Retinal pigment epithelial cell (primary cell): ENCODE data around the gene TFAP2B.

Source experiments
- DNase-seq: peaks from one replicate; pipeline ENCODE4 v3.0.0-alpha.2; 2010; ENCODE audit warnings: low read depth
- H3K4me3 ChIP-seq: 2 replicates; pipeline ENCODE4 v1.5.1; 2011; ENCODE audit warnings: mild to moderate bottlenecking, low read length, control low read depth, moderate library complexity
- TF ChIP-seq, protein P1 (sequence below): conservative IDR thresholded peaks from 2 replicates; pipeline ENCODE4 v1.5.1; 2011; ENCODE audit warnings: low read depth, low read length, control low read depth, inconsistent platforms

TFAP2B gene

DNA sequence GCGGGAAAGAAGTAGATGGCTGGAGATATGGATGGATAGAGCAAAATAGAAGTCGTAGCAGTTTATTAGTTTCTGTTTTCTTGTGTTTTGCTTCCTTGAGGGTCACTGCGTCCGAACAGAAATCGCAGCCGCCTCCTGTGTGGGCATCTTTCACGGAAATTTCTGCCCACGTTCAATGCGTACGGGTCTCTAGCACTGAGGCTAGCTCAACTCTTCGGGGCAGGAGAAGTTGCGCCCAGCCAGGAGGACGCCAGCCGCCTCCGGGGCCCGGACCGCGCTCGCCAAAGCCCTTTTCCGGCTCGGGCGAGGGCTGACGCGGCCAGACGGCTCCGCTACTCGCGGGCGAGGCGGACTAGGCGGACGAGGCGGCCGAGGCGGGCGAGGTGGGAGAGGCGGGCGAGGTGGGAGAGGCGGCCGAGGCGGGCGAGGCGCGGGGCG lies 814 bp downstream of the TFAP2B start:
- TF ChIP-seq, protein P1, sequence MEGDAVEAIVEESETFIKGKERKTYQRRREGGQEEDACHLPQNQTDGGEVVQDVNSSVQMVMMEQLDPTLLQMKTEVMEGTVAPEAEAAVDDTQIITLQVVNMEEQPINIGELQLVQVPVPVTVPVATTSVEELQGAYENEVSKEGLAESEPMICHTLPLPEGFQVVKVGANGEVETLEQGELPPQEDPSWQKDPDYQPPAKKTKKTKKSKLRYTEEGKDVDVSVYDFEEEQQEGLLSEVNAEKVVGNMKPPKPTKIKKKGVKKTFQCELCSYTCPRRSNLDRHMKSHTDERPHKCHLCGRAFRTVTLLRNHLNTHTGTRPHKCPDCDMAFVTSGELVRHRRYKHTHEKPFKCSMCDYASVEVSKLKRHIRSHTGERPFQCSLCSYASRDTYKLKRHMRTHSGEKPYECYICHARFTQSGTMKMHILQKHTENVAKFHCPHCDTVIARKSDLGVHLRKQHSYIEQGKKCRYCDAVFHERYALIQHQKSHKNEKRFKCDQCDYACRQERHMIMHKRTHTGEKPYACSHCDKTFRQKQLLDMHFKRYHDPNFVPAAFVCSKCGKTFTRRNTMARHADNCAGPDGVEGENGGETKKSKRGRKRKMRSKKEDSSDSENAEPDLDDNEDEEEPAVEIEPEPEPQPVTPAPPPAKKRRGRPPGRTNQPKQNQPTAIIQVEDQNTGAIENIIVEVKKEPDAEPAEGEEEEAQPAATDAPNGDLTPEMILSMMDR, result no peak

DNA sequence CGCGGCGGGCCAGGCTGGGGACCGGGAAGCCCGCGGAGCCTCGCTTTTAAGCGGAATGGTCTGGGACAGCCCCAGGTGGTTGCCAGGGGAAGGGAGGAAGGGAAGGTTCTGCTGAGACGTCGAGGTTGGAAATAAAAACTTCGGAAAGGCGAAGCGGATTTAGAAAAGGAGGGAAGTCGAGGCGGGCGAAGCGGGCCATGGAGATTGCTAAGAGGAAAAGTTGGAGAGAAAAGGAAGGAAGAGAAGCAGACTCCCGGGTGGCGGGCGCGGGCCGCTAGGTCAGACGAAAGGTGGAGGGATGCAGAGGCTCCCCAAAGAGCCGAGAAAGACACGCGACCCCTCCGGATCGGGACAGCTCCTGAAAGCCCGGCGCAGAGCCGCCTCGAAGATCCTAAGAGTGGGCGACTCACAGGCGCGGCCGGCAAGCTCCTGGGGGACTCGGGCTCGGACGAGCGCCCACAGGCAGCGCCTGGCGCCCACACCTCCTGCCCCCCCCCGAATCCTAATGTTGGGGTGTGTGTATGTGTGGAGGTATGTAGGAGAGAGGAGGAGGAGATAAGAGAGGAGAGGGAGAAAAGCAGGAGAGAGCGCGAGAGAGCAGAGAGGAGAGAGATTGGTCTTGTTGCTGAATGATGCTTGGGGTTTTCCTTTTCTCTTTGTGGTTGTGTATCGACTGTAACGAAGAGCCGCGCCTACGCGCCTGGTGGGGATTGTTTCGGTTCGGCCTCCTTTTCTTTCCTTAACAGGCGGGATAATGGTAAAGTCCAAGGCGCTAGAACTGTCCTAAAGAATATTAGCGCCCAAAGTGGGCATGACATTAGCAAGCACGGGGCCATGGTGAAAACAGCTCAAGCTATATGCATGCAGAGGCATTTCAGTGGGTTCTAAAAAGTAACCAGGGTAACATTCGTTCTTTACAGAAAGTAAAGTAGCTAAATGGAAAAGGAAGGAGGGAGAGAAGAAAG lies 1.5 kb downstream of the TFAP2B start:
- H3K4me3 ChIP-seq, result no peak overlapping the region
- TF ChIP-seq, protein P1, result no peak
- DNase-seq, result no peak

More for the DNA sequence above, 814 bp downstream of the TFAP2B start:
- DNase-seq, result no peak
- H3K4me3 ChIP-seq, result no peak overlapping the region

DNA sequence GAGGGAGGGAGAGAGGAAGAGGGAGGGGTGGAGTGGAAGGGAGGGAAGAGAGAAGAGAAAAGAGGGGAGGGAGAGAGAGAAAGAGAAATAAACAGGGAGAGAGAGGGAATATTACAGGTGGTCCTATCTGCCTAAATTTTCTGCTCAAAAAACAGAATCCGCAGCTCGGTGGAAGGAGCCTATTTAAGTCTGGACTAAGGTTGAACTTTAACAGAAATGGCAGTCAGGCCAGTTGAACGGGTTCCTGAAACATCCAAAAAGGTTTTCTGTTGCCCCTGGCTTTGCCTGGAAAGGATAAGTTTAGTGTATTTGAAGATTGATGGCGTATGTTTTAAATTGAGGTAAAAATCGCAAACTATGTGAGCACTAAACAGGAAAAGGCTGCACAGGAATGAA lies 2.2 kb downstream of the TFAP2B start:
- no peak overlapping the region for H3K4me3 ChIP-seq
- no peak for DNase-seq
- TF ChIP-seq, protein P1, result no peak

DNA sequence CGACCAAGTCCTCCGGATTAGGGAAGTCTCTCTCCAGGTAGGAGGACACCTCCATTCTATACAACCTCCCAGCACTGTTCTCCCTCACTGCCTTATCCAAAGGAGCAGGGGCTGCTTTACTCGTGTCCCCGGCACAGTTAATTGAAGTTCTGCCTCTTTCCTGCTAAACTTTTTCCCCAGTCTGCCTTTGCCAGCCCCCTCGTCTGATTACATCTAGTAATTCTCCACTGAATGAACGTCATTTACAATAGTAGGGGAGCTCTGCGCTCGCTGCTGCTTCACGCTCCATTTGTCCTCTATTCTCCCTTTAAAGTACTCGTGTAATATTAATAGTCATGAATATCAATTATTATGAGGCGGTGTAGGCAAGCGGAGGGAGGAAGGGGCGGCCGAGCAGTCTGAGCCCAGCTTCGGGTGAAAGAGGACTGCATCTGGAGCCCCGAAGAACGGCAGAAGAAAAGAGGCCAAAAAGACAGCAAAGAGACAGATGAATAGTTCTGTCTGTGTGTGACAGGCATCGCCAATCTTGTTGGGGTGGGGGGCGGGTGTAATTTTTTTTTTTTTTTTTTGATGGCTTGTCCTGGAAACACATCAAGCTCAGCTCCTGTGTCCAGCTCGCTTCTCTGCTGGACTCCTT lies 2.9 kb downstream of the TFAP2B start:
- H3K4me3 ChIP-seq, result no peak overlapping the region
- TF ChIP-seq, protein P1, result no peak
- DNase-seq, result no peak

DNA sequence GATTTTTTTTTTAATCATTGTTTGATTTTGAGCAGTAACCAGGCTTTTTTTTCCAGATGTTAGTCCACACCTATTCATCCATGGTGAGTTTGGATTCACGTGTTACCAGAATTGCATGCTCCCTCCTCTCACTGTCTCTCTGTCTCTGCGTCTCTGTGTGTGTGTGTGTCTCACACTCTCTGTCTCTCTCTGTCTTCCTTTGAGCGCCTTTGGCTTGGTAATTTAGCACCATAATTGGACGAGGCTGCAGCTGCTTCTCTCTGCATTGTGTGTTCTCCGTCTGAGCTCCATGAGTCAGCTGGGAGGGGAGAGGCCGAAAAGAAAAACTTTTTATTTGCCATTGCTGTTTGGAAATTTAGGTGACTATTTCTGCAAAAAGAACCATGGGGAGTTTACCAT lies 3.4 kb downstream of the TFAP2B start:
- TF ChIP-seq, protein P1, result no peak
- H3K4me3 ChIP-seq, result no peak overlapping the region
- DNase-seq, result no peak

DNA sequence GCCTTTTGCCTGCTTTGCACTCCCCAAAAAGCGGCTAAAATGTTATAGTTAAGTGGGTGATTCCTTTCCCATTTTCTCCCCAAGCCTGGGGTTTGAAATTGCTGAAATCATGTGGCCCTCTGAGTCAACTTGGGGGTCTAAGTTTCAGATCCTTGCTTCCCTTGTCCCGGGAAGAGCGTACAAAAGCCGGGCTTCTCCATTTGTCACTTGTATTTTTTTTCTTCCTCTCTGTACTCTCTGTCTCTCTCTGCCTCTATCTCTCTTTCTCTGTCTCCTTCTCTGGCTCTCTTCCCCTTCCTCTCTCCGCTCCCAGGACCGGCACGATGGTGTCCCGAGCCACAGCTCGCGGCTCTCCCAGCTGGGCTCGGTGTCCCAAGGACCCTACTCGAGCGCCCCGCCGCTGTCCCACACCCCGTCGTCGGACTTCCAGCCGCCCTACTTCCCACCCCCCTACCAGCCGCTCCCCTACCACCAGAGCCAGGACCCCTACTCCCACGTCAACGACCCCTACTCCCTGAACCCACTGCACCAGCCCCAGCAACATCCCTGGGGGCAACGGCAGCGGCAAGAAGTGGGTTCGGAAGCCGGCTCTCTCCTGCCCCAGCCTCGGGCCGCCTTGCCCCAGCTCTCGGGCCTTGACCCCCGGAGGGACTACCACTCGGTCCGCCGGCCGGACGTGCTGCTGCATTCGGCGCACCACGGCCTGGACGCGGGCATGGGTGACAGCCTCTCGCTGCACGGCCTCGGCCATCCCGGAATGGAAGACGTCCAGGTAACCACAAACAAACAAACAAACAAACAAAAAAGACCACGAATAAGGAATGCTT lies 4.6 kb downstream of the TFAP2B start:
- TF ChIP-seq, protein P1, result no peak
- no peak for DNase-seq
- no peak overlapping the region for H3K4me3 ChIP-seq
